K562 (cell line): ENCODE results near the gene DMAC2. TPM values are rescaled to one million over a fixed set of nuclear protein-coding genes. Genes with fewer than 3 reads are reported as not detected.

Experiments used
- ARNT ChIP-seq, 2 experiments: fragments of 450-650 bp; IDR thresholded peaks; 2 replicates each; pipeline ENCODE4 v1.6.1; 2016; ENCODE audit warnings: mild to moderate bottlenecking in 1 of 2
- CC2D1A ChIP-seq: fragments of 450-650 bp; IDR thresholded peaks from 2 replicates; pipeline ENCODE4 v1.6.1; 2017; ENCODE audit warnings: mild to moderate bottlenecking
- HBP1 ChIP-seq: fragments of 450-650 bp; formaldehyde crosslinking; IDR thresholded peaks from 2 replicates; pipeline ENCODE4 v1.4.0; 2022; ENCODE audit warnings: missing genetic modification characterization
- HLTF ChIP-seq: fragments of 450-650 bp; IDR thresholded peaks from 2 replicates; pipeline ENCODE4 v1.6.1; 2016
- L3MBTL2 ChIP-seq: fragments of 450-650 bp; IDR thresholded peaks from 2 replicates; pipeline ENCODE4 v1.6.1; 2016; ENCODE audit warnings: mild to moderate bottlenecking, moderate library complexity
- MLLT1 ChIP-seq, 2 experiments: fragments of 450-650 bp; IDR thresholded peaks; 2 replicates each; pipeline ENCODE4 v1.6.1; 2016
- PATZ1 ChIP-seq: fragments of 250-450 bp; sonication (Bioruptor Pico); IDR thresholded peaks from 2 replicates; pipeline ENCODE4 v1.5.0; 2020; ENCODE audit warnings: mild to moderate bottlenecking, borderline replicate concordance
- PHB2 ChIP-seq: fragments of 450-650 bp; IDR thresholded peaks from 2 replicates; pipeline ENCODE4 v1.6.1; 2017; ENCODE audit warnings: low read depth
- POLR2A ChIP-seq: fragments of 450-650 bp; conservative IDR thresholded peaks from 2 replicates; pipeline ENCODE4 v1.6.1; 2016
- RB1 ChIP-seq: fragments of 450-650 bp; IDR thresholded peaks from 2 replicates; pipeline ENCODE4 v1.6.1; 2017; ENCODE audit warnings: low read depth, mild to moderate bottlenecking
- RBBP5 ChIP-seq: fragments of 200-600 bp; sonication (generic); IDR thresholded peaks from 2 replicates; pipeline ENCODE4 v1.6.1; 2012; ENCODE audit warnings: borderline replicate concordance, mild to moderate bottlenecking, low read length, control low read depth, inconsistent platforms; ENCODE audit not compliant: insufficient read depth, poor library complexity, severe bottlenecking
- RNF219 ChIP-seq: fragments of 250-450 bp; sonication (Bioruptor Pico); IDR thresholded peaks from 2 replicates; pipeline ENCODE4 v1.5.0; 2022; ENCODE audit warnings: mild to moderate bottlenecking
- SMARCA4 ChIP-seq: fragments of 450-650 bp; IDR thresholded peaks from 2 replicates; pipeline ENCODE4 v1.6.1; 2016
- TOE1 ChIP-seq, 2 experiments: fragments of 450-650 bp in 1 of 2; sonication (generic) in 1 of 2; formaldehyde crosslinking in 1 of 2; IDR thresholded peaks; 2 replicates each; pipeline versions ENCODE4 v1.7.1 to v1.8.0; 2016 to 2022; ENCODE audit warnings: borderline replicate concordance in 2 of 2, mild to moderate bottlenecking in 2 of 2, antibody characterized with exemption in 1 of 2, inconsistent platforms in 1 of 2, low read depth in 1 of 2, missing genetic modification reagents in 1 of 2, moderate library complexity in 1 of 2
- TRIM24 ChIP-seq, 2 experiments: fragments of 450-650 bp; IDR thresholded peaks; 2 replicates each; pipeline ENCODE4 v1.6.1; 2016
- ZBTB5 ChIP-seq: fragments of 450-650 bp; IDR thresholded peaks from 2 replicates; pipeline ENCODE4 v1.6.1; 2017; ENCODE audit warnings: antibody characterized with exemption
- ZC3H8 ChIP-seq: fragments of 450-650 bp; IDR thresholded peaks from 2 replicates; pipeline ENCODE4 v1.6.1; 2017
- ZNF766 ChIP-seq: fragments of 200-800 bp; sonication (Bioruptor generic); conservative IDR thresholded peaks from 2 replicates; pipeline ENCODE4 v1.6.1; 2016; ENCODE audit warnings: missing genetic modification characterization, missing compliant biosample characterization
- polyA plus RNA-seq, 8 experiments: library from polyadenylated mRNA; depleted of rRNA in 4 of 8; stranded (reverse) in 5 of 8; unstranded in 3 of 8; fragments of >200 nt; fragmentation: Nextera tagmentation in 2 of 8; fragmentation: Illumina TruSeq in 1 of 8; extraction: Ambion mirVana in 2 of 8; extraction: Trizol in 1 of 8; gene quantifications; 2 replicates each; pipeline versions ENCODE4 v1.2.1 to v1.2.3, GENCODE V29; 2011 to 2014; ENCODE audit warnings: inconsistent platforms in 1 of 8, missing spikeins in 1 of 8
- total RNA-seq, 7 experiments: library from RNA; depleted of rRNA in 6 of 7; stranded (reverse); fragments of >200 nt in 6 of 7; fragmentation: Illumina TruSeq in 2 of 7; extraction: Trizol in 2 of 7; gene quantifications; 2 replicates each; pipeline versions ENCODE4 v1.2.1 to v1.2.3, GENCODE V29; 2011 to 2021; ENCODE audit warnings: low replicate concordance in 1 of 7

Gene DMAC2
- total and polyA plus RNA-seq, 9 of the 15 experiments (the other 6 are each of a cell fraction or from before 2014, with no cell fraction given), result 12.9 to 61.2 (median 43.1) TPM

- TF ChIP-seq TRIM24 (IDR thresholded peaks at IDR 0.05), result peak; percentile 52 to 60; a peak in 2 of 4 replicates
- 0 out of 2 replicates have a peak, but pooled peaks have one; percentile 55 for TF ChIP-seq PHB2
- TF ChIP-seq HLTF, result peak; percentile 96
- peak; percentile 58; the same call in 1 of the 2 replicates for TF ChIP-seq ZC3H8
- TF ChIP-seq TOE1 (IDR thresholded peaks at IDR 0.05; ENCODE audit: borderline replicate concordance), result peak; percentile 67; the same call in 1 of the 2 replicates
- no peak for TF ChIP-seq TOE1 (CRISPR knock-in tag; IDR thresholded peaks at IDR 0.05; ENCODE audit: borderline replicate concordance, low read depth)
- peak; percentile 77 for TF ChIP-seq ZNF766 (CRISPR knock-in tag)
- TF ChIP-seq POLR2A, result peak; percentile 54
- TF ChIP-seq PATZ1 (CRISPR knock-in tag), result no peak
- TF ChIP-seq CC2D1A, result peak; percentile 51; the same call in 1 of the 2 replicates
- peak; percentile 94 for TF ChIP-seq HBP1 (CRISPR knock-in tag)
- TF ChIP-seq ZBTB5, result peak; percentile 45; the same call in 1 of the 2 replicates
- TF ChIP-seq ARNT (IDR thresholded peaks at IDR 0.05), result peak; percentile 74 to 78; a peak in 2 of 4 replicates
- TF ChIP-seq MLLT1 (IDR thresholded peaks at IDR 0.05), result peak; percentile 68 to 80; a peak in 2 of 4 replicates
- peak; percentile 72 for TF ChIP-seq SMARCA4
- no peak for TF ChIP-seq RNF219 (CRISPR knock-in tag)
- TF ChIP-seq L3MBTL2, result peak; percentile 84
- peak; percentile 52 for TF ChIP-seq RBBP5
- TF ChIP-seq RB1, result no peak
Measured at GRCh38 chr19:41427647-41428480, 11.8 kb downstream of the DMAC2 start (continued).
